Neural crest cell (in vitro differentiated cells): ENCODE measurements around the gene ELANE. TPM values are rescaled to one million over a fixed set of nuclear protein-coding genes. Genes with fewer than 3 reads are reported as not detected.

Experiments used
- DNase-seq: peaks from one replicate; pipeline ENCODE4 v3.0.0; 2021; ENCODE audit warnings: low read depth, mixed read lengths, low spot score
- H3K27ac Mint-ChIP-seq: one replicate; pipeline ENCODE4 v1.8.0; 2021; ENCODE audit warnings: mild to moderate bottlenecking, mixed read lengths; ENCODE audit not compliant: unreplicated experiment
- H3K27me3 Mint-ChIP-seq: 2 replicates; pipeline ENCODE4 v1.8.0; 2021; ENCODE audit warnings: low read depth, mild to moderate bottlenecking, mixed read lengths
- H3K36me3 Mint-ChIP-seq: 2 replicates; pipeline ENCODE4 v1.8.0; 2021; ENCODE audit warnings: low read depth, mild to moderate bottlenecking, mixed read lengths
- H3K4me1 Mint-ChIP-seq: 2 replicates; pipeline ENCODE4 v1.8.0; 2021; ENCODE audit warnings: mixed read lengths
- H3K4me3 Mint-ChIP-seq: one replicate; pipeline ENCODE4 v1.8.0; 2021; ENCODE audit warnings: mild to moderate bottlenecking, mixed read lengths
- H3K9me3 Mint-ChIP-seq: 2 replicates; pipeline ENCODE4 v1.8.0; 2021; ENCODE audit warnings: mixed read lengths
- total RNA-seq: library from RNA; stranded (reverse); gene quantifications from 2 replicates; pipeline ENCODE4 v1.2.1, GENCODE V29; 2021
- TF ChIP-seq, protein P1 (sequence below): fragments of 200-600 bp; sonication (generic); conservative IDR thresholded peaks from 2 replicates; pipeline ENCODE4 v1.5.0; 2021; ENCODE audit warnings: antibody characterized with exemption, mild to moderate bottlenecking

ELANE gene
- total RNA-seq, 1 donor from 2014 or later: not detected

DNA sequence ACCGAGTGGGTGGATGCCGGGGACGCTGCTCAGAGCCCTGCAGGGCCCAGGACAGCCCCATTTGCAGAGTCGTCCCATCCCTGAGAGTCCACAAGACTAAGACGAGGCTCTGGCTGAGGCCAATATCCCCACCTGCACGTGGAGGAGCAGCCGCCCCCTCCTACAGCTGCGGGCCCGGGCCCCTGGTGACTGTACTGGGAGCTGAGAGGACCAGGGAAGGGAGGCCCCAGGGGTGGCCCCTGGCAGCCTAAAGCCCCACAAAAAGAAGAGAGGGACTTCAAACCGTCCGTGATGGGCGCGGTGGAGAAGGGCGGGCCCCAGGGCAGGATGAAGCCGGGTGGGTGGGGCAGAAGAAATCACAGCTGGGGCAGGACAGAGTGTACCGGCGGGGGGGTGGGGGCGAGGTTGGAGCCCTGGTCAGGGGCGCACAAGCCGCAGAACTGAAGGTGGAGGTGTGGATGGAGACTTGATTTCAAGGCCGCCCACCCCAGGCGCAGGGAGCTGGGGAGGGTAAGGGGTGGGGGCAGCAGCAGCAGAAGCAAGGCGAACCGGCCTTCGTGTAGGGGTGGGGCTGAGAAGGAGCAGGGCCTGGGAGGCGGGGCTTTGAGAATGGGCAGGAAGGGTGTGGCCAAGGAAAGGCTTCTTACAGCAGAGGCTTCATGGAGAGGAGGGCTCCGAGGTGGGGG lies 20.3 kb downstream of the ELANE start:
- Mint-ChIP-seq H3K27ac (no peak overlapping the region), H3K4me1 (peaks cover 3% of the 10 kb centered on the region), H3K27me3 (peaks cover 9% of the 10 kb centered on the region), H3K4me3 (peak overlapping the region; percentile 67), H3K36me3 (peaks cover 5% of the 10 kb centered on the region), H3K9me3 (no peaks in the 10 kb centered on the region)
- TF ChIP-seq, protein P1, sequence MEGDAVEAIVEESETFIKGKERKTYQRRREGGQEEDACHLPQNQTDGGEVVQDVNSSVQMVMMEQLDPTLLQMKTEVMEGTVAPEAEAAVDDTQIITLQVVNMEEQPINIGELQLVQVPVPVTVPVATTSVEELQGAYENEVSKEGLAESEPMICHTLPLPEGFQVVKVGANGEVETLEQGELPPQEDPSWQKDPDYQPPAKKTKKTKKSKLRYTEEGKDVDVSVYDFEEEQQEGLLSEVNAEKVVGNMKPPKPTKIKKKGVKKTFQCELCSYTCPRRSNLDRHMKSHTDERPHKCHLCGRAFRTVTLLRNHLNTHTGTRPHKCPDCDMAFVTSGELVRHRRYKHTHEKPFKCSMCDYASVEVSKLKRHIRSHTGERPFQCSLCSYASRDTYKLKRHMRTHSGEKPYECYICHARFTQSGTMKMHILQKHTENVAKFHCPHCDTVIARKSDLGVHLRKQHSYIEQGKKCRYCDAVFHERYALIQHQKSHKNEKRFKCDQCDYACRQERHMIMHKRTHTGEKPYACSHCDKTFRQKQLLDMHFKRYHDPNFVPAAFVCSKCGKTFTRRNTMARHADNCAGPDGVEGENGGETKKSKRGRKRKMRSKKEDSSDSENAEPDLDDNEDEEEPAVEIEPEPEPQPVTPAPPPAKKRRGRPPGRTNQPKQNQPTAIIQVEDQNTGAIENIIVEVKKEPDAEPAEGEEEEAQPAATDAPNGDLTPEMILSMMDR: no peak
- peak; percentile 47 for DNase-seq

DNA sequence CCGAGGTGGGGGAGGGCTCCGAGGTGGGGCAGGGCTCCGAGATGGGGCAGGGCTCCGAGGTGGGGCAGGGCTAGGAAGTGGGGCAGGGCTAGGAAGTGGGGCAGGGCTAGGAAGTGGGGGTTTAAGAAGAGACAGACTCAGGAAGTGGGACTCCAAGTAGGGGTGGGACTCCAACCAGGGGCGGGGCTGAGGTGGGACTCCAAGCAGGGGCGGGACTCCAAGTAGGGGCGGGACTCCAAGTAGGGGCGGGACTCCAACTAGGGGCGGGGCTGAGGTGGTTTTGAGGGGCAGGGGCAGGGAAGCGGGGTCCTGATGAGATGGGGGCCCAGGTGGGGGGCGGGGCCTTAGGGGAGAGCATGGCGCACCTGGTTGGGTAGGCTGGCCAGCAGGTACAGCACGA lies 21.0 kb downstream of the ELANE start:
- H3K9me3 Mint-ChIP-seq: no peaks in the 10 kb centered on the region
- peaks cover 2% of the 10 kb centered on the region for H3K36me3 Mint-ChIP-seq

DNA sequence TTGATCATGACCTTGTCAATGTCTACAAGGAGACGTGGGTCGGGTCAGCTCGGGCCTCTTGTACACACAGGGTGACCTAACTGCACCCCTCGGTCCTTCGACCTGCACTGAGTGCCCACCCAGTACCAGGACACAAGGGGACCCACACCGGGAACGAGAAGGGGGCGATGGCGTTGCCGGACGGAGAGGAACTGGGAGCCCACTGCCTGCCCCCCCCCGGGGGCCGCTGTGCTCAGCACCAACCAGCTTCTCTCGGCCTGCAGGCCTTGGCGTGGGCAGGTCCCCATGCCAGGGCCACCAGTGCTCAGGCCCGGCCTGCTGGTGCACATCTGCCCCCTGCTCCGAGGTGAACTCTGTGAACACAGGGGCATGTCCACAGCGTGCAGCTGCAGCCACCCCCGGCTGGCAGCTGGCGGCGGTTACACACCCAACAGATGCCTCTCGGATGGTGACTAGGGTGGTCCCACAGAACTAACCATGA lies 21.5 kb downstream of the ELANE start:
- Mint-ChIP-seq H3K27me3 (peaks cover 7% of the 10 kb centered on the region), H3K9me3 (no peaks in the 10 kb centered on the region), H3K36me3 (peaks cover 2% of the 10 kb centered on the region), H3K4me3 (no peak overlapping the region), H3K4me1 (no peaks in the 10 kb centered on the region), H3K27ac (no peak overlapping the region)
- DNase-seq: no peak
- TF ChIP-seq, protein P1: no peak

More for the DNA sequence above, 21.0 kb downstream of the ELANE start:
- no peak for DNase-seq
- TF ChIP-seq, protein P1: no peak
- H3K27ac Mint-ChIP-seq: no peak overlapping the region
- no peak overlapping the region for H3K4me3 Mint-ChIP-seq
- H3K27me3 Mint-ChIP-seq: peaks cover 7% of the 10 kb centered on the region
- H3K4me1 Mint-ChIP-seq: no peaks in the 10 kb centered on the region

DNA sequence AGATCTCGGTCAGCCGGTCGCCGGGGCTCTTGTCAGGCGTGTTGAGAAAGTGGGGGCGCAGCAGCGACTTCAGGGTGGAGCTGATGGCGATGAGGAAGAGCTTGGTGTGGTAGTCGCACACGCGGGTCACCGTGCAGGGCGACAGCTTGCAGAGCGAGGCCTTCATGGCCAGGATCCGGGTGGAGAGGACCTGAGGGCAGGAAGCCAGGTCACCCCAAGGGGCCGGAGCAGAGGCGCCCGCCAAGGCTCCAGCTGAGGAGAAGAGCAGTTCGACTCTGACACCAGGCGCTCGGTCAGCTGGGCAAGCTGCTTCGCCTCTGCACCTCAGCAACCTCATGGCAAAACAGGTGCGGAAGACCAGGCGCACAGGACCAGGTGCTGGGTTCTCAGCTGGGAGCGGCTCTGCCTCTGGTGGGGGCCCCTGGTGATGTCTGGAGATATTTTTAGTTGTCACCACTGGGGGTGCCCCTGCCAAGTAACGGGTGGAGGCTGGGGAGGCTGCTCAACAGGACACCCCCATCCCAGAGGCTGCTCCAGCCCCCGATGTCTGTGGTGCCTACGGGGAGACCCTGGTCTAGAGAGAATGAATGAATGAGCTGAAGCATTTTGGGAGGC lies 23.3 kb downstream of the ELANE start:
- Mint-ChIP-seq H3K36me3 (peaks cover under 1% of the 10 kb centered on the region), H3K27me3 (peaks cover 5% of the 10 kb centered on the region), H3K27ac (no peak overlapping the region), H3K9me3 (no peaks in the 10 kb centered on the region), H3K4me1 (no peaks in the 10 kb centered on the region), H3K4me3 (no peak overlapping the region)
- no peak for DNase-seq
- TF ChIP-seq, protein P1: no peak

DNA sequence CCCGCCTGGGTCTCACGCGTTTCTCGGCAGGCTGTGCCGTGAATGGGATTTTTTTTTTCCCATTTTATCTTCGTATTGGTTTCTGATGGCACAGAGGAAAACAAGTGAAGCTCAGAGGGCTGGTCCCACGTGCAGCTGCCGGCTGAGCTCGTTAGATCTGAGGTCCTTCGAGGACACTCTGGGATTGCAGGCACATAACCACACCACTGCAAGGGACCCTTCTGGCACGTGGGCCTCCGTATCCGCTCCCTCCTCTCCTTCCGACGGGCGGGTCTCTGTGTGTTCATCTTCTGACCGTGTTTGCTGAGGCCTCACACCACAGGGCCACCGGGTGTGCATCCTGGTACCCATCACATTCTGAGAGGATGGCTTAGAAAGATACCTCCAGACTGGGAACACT lies 24.0 kb downstream of the ELANE start:
- Mint-ChIP-seq H3K36me3 (no peaks in the 10 kb centered on the region), H3K4me3 (no peak overlapping the region), H3K27ac (no peak overlapping the region), H3K9me3 (no peaks in the 10 kb centered on the region), H3K27me3 (peaks cover 5% of the 10 kb centered on the region), H3K4me1 (no peaks in the 10 kb centered on the region)
- DNase-seq: no peak
- TF ChIP-seq, protein P1: no peak
